Measurements from ENCODE around the gene CREBL2.
"Not testable (repeated sequence)": the region's sequence is repeated elsewhere in the genome, so short reads cannot be mapped to it uniquely, and the experiment has no call there.

CREBL2 gene

GRCh38 chr12:12577786-12578185, 33.9 kb upstream of the CREBL2 start:
- H3K4me3 ChIP-seq (ENCODE audit: low read depth, low read length, poor library complexity, severe bottlenecking): no peak overlapping the region
- no peak overlapping the region for H3K27ac ChIP-seq (ENCODE audit: low read depth, low read length, poor library complexity, severe bottlenecking)
- peaks cover 9% of the 10 kb centered on the region for H3K4me1 ChIP-seq (ENCODE audit: insufficient read depth, low read length, severe bottlenecking)
- H3K79me2 ChIP-seq (ENCODE audit: insufficient read depth, low read length): no peaks in the 10 kb centered on the region
- H4K20me1 ChIP-seq (ENCODE audit: insufficient read depth, low read length): no peaks in the 10 kb centered on the region
- no peaks in the 10 kb centered on the region for H3K36me3 ChIP-seq (ENCODE audit: insufficient read depth, low read length)
- H3F3A ChIP-seq (ENCODE audit: insufficient read depth, low read length): no peaks in the 10 kb centered on the region
- H3K4me2 ChIP-seq (ENCODE audit: low read length): no peak overlapping the region
- H3K27me3 ChIP-seq (ENCODE audit: insufficient read depth, low read length): no peaks in the 10 kb centered on the region
- no peaks in the 10 kb centered on the region for H3K9me2 ChIP-seq (ENCODE audit: low read depth, low read length)
- H3K9me3 ChIP-seq (ENCODE audit: low read length): no peaks in the 10 kb centered on the region
- H3K9ac ChIP-seq (ENCODE audit: low read length): no peak overlapping the region
- TF ChIP-seq CTCF (IDR thresholded peaks at IDR 0.05; ENCODE audit: low read length) (no peak), EZH2 (IDR thresholded peaks at IDR 0.05; ENCODE audit: borderline replicate concordance, low read length) (no peak)
- H2AFZ ChIP-seq (ENCODE audit: low read length): no peak overlapping the region

- not testable (repeated sequence) for H3K9ac ChIP-seq (ENCODE audit: low read length); H3K27ac ChIP-seq (ENCODE audit: low read depth, low read length, poor library complexity, severe bottlenecking)
- peaks cover 15% of the 10 kb centered on the region for H3K4me1 ChIP-seq (ENCODE audit: insufficient read depth, low read length, severe bottlenecking)
These were observed 31.0 kb upstream of the CREBL2 start for GRCh38 chr12:12580716-12581115.

GRCh38 chr12:12582193-12582881, 29.3 kb upstream of the CREBL2 start:
- H3K9ac ChIP-seq (ENCODE audit: low read length): no peak overlapping the region
- no peaks in the 10 kb centered on the region for H3K36me3 ChIP-seq (ENCODE audit: insufficient read depth, low read length)
- H3K79me2 ChIP-seq (ENCODE audit: insufficient read depth, low read length): no peaks in the 10 kb centered on the region
- no peak overlapping the region for H3K4me3 ChIP-seq (ENCODE audit: low read depth, low read length, poor library complexity, severe bottlenecking)
- no peak overlapping the region for H3K27ac ChIP-seq (ENCODE audit: low read depth, low read length, poor library complexity, severe bottlenecking)
- H3K9me2 ChIP-seq (ENCODE audit: low read depth, low read length): no peaks in the 10 kb centered on the region
- H3F3A ChIP-seq (ENCODE audit: insufficient read depth, low read length): no peaks in the 10 kb centered on the region
- H3K4me1 ChIP-seq (ENCODE audit: insufficient read depth, low read length, severe bottlenecking): peaks cover 15% of the 10 kb centered on the region
- TF ChIP-seq CTCF (IDR thresholded peaks at IDR 0.05; ENCODE audit: low read length) (no peak), EZH2 (IDR thresholded peaks at IDR 0.05; ENCODE audit: borderline replicate concordance, low read length) (no peak)
- no peak overlapping the region for H3K4me2 ChIP-seq (ENCODE audit: low read length)
- H2AFZ ChIP-seq (ENCODE audit: low read length): no peak overlapping the region
- no peaks in the 10 kb centered on the region for H3K27me3 ChIP-seq (ENCODE audit: insufficient read depth, low read length)
- no peaks in the 10 kb centered on the region for H4K20me1 ChIP-seq (ENCODE audit: insufficient read depth, low read length)
- H3K9me3 ChIP-seq (ENCODE audit: low read length): no peaks in the 10 kb centered on the region

More at GRCh38 chr12:12580716-12581115, 31.0 kb upstream of the CREBL2 start:
- H3K9me3 ChIP-seq (ENCODE audit: low read length); H3K9me2 ChIP-seq (ENCODE audit: low read depth, low read length); H3K4me2 ChIP-seq (ENCODE audit: low read length); H3F3A ChIP-seq (ENCODE audit: insufficient read depth, low read length); H3K4me3 ChIP-seq (ENCODE audit: low read depth, low read length, poor library complexity, severe bottlenecking); H3K36me3 ChIP-seq (ENCODE audit: insufficient read depth, low read length); H3K79me2 ChIP-seq (ENCODE audit: insufficient read depth, low read length); H2AFZ ChIP-seq (ENCODE audit: low read length); H3K27me3 ChIP-seq (ENCODE audit: insufficient read depth, low read length); H4K20me1 ChIP-seq (ENCODE audit: insufficient read depth, low read length): not testable (repeated sequence)

GRCh38 chr12:12582895-12583303, 28.8 kb upstream of the CREBL2 start:
- TF ChIP-seq CTCF (IDR thresholded peaks at IDR 0.05; ENCODE audit: low read length) (no peak), EZH2 (IDR thresholded peaks at IDR 0.05; ENCODE audit: borderline replicate concordance, low read length) (no peak)
- H4K20me1 ChIP-seq (ENCODE audit: insufficient read depth, low read length): no peaks in the 10 kb centered on the region
- H3K4me2 ChIP-seq (ENCODE audit: low read length): no peak overlapping the region
- no peaks in the 10 kb centered on the region for H3K36me3 ChIP-seq (ENCODE audit: insufficient read depth, low read length)
- no peak overlapping the region for H3K9ac ChIP-seq (ENCODE audit: low read length)
- H3K27me3 ChIP-seq (ENCODE audit: insufficient read depth, low read length): no peaks in the 10 kb centered on the region
- no peaks in the 10 kb centered on the region for H3F3A ChIP-seq (ENCODE audit: insufficient read depth, low read length)
- no peaks in the 10 kb centered on the region for H3K79me2 ChIP-seq (ENCODE audit: insufficient read depth, low read length)
- H3K9me3 ChIP-seq (ENCODE audit: low read length): no peaks in the 10 kb centered on the region
- no peaks in the 10 kb centered on the region for H3K9me2 ChIP-seq (ENCODE audit: low read depth, low read length)
- H3K27ac ChIP-seq (ENCODE audit: low read depth, low read length, poor library complexity, severe bottlenecking): no peak overlapping the region
- no peak overlapping the region for H3K4me3 ChIP-seq (ENCODE audit: low read depth, low read length, poor library complexity, severe bottlenecking)
- peaks cover 15% of the 10 kb centered on the region for H3K4me1 ChIP-seq (ENCODE audit: insufficient read depth, low read length, severe bottlenecking)
- H2AFZ ChIP-seq (ENCODE audit: low read length): no peak overlapping the region

All from OCI-LY1 (cell line).